HepG2 (cell line): ENCODE results near the gene RABGAP1L. TPM values are rescaled to one million over a fixed set of nuclear protein-coding genes. Genes with fewer than 3 reads are reported as not detected.

Experiments used
- ATAC-seq: fragments of 200-7000 bp; cut with Tn5 transposase; 3 replicates; pipeline ENCODE4 v1.9.1; 2020; ENCODE audit warnings: mild to moderate bottlenecking, moderate library complexity
- BruUV-seq: library from RNA; stranded (reverse); fragments of 400-500 nt; replicated peaks from 2 replicates; lab custom pipeline; 2021; lab: Mats Ljungman, UMichigan
- CTCF ChIA-PET: fragments of 300-600 bp; formaldehyde crosslinking; extraction: SDS; loops from one replicate; lab custom pipeline; 2021; ENCODE audit warnings: low total read pairs, inconsistent platforms, low intra/inter-chr PET ratio; lab: Yijun Ruan, JAX
- POLR2A ChIA-PET: fragments of 350-600 bp; sonication (Branson Sonifier 250); formaldehyde crosslinking; loops from one replicate; lab custom pipeline; 2020; ENCODE audit warnings: antibody characterized with exemption, inconsistent platforms; lab: Yijun Ruan, JAX
- DNase-seq: peaks from one replicate; pipeline ENCODE4 v3.0.0-alpha.2; 2015; ENCODE audit warnings: low spot score
- FAIRE-seq: peaks from 3 replicates; lab custom pipeline; 2011; peaks lifted over from hg19 to GRCh38; lab: Jason Lieb, UNC
- H2AFZ ChIP-seq: one replicate; pipeline ENCODE4 v1.6.1; 2011; ENCODE audit warnings: low read length, inconsistent platforms
- H3K27ac ChIP-seq: fragments of 300-600 bp; 3 replicates; pipeline ENCODE4 v1.8.0; 2011; ENCODE audit warnings: mixed run types, mild to moderate bottlenecking, mixed read lengths, low read length, inconsistent platforms; ENCODE audit not compliant: insufficient read depth; ENCODE audit errors: extremely low read length
- H3K27me3 ChIP-seq, 2 experiments: fragments of 200-600 bp in 1 of 2; 2 replicates in 1 of 2; 3 replicates in 1 of 2; pipeline versions ENCODE4 v1.6.0 to v1.8.0; 2011; ENCODE audit warnings: low read length in 2 of 2, mild to moderate bottlenecking in 2 of 2, moderate library complexity in 2 of 2, inconsistent platforms in 1 of 2; ENCODE audit not compliant: insufficient read depth in 2 of 2, control insufficient read depth in 1 of 2
- H3K36me3 ChIP-seq, 2 experiments: fragments of 200-600 bp in 1 of 2; replicated peaks in 1 of 2; 2 replicates in 1 of 2; 3 replicates in 1 of 2; pipeline versions ENCODE4 v1.5.1 to v1.8.0; 2011; ENCODE audit warnings: low read length in 2 of 2, inconsistent platforms in 1 of 2; ENCODE audit not compliant: insufficient read depth in 2 of 2, control insufficient read depth in 1 of 2
- H3K4me1 ChIP-seq: 2 replicates; pipeline ENCODE4 v1.5.1; 2012; ENCODE audit warnings: low read length, inconsistent platforms; ENCODE audit not compliant: insufficient read depth
- H3K4me2 ChIP-seq: 2 replicates; pipeline ENCODE4 v1.6.0; 2011; ENCODE audit warnings: low read depth, low read length, inconsistent platforms
- H3K4me3 ChIP-seq, 3 experiments: fragments of 200-600 bp in 1 of 3; sonication (generic), shearing (Covaris generic) in 1 of 3; replicated peaks in 1 of 3; 2 replicates each; pipeline ENCODE4 v1.5.1; 2011 to 2016; ENCODE audit warnings: low read length in 3 of 3, inconsistent platforms in 2 of 3, low read depth in 2 of 3, mild to moderate bottlenecking in 2 of 3, control low read depth in 1 of 3, mixed read lengths in 1 of 3; ENCODE audit not compliant: insufficient read depth in 1 of 3
- H3K79me2 ChIP-seq: one replicate; pipeline ENCODE4 v1.6.1; 2011; ENCODE audit warnings: low read length, inconsistent platforms; ENCODE audit not compliant: insufficient read depth
- H3K9ac ChIP-seq: 2 replicates; pipeline ENCODE4 v1.6.0; 2011; ENCODE audit warnings: mild to moderate bottlenecking, low read depth, low read length, inconsistent platforms; ENCODE audit not compliant: insufficient read depth
- H3K9me3 ChIP-seq: 2 replicates; pipeline ENCODE4 v1.5.1; 2012; ENCODE audit warnings: mild to moderate bottlenecking, low read length
- H4K20me1 ChIP-seq: 2 replicates; pipeline ENCODE4 v1.6.0; 2011; ENCODE audit warnings: inconsistent platforms, mild to moderate bottlenecking, low read length, moderate library complexity; ENCODE audit not compliant: insufficient read depth
- HES4 ChIP-seq: sonication (generic); formaldehyde crosslinking; IDR thresholded peaks from 2 replicates; pipeline ENCODE4 v1.9.0; 2021; ENCODE audit warnings: mild to moderate bottlenecking, missing genetic modification reagents, borderline replicate concordance
- KDM5A ChIP-seq: fragments of 200-600 bp; sonication (generic); IDR thresholded peaks from 2 replicates; pipeline ENCODE4 v1.7.0; 2018; ENCODE audit warnings: antibody characterized with exemption, mild to moderate bottlenecking, low read length, borderline replicate concordance
- THAP9 ChIP-seq: sonication (generic); formaldehyde crosslinking; IDR thresholded peaks from 2 replicates; pipeline ENCODE4; 2020; ENCODE audit warnings: missing genetic modification reagents, mild to moderate bottlenecking, borderline replicate concordance
- ZBTB37 ChIP-seq: sonication (generic); formaldehyde crosslinking; IDR thresholded peaks from 2 replicates; pipeline ENCODE4 v1.4.0; 2020; ENCODE audit warnings: mild to moderate bottlenecking, missing genetic modification reagents
- ZNF607 ChIP-seq: sonication (generic); formaldehyde crosslinking; IDR thresholded peaks from 2 replicates; pipeline ENCODE4 v1.5.1; 2020; ENCODE audit warnings: missing genetic modification reagents, mild to moderate bottlenecking, borderline replicate concordance
- WGBS: methylation state at CpG from one replicate; pipeline ENCODE4 v1.1.6; 2017; ENCODE audit warnings: low lambda C conversion rate; 5-methylcytosine and 5-hydroxymethylcytosine counted together
- in situ Hi-C: cut with HindIII; loops from 2 replicates; pipeline ENCODE4 v1.10.0; 2017; ENCODE audit warnings: low pct_unique_long_range_greater_than_20kb; ENCODE audit not compliant: extremely low pct_ligation_motif_present
- intact Hi-C: fragments of 100-400 bp; cut with micrococcal nuclease; formaldehyde crosslinking; loops from one replicate; pipeline ENCODE4 v1.10.0; 2022; ENCODE audit not compliant: unreplicated experiment
- polyA plus RNA-seq, 8 experiments: library from polyadenylated mRNA; depleted of rRNA in 3 of 8; stranded (reverse) in 7 of 8; unstranded in 1 of 8; fragments of >200 nt; fragmentation: Illumina TruSeq in 4 of 8; extraction: Trizol in 4 of 8; gene quantifications; 2 replicates each; pipeline versions ENCODE4 v1.2.1 to v1.2.3, GENCODE V29; 2011 to 2016; ENCODE audit warnings: low read depth in 4 of 8, missing spikeins in 1 of 8, mixed read lengths in 1 of 8; ENCODE audit not compliant: insufficient read depth in 1 of 8
- total RNA-seq, 5 experiments: library from RNA; depleted of rRNA; stranded (reverse); fragments of >200 nt; fragmentation: Illumina TruSeq; extraction: Trizol; gene quantifications; 2 replicates each; pipeline ENCODE4 v1.2.3, GENCODE V29; 2016; ENCODE audit warnings: low read depth in 1 of 5

The RABGAP1L gene
- total and polyA plus RNA-seq, 2 of the 13 experiments (the other 11 are each of a cell fraction or from before 2014, with no cell fraction given) = 7.9 to 22.6 TPM

GRCh38 chr1:174358344-174358743 is 199.0 kb downstream of the RABGAP1L start:
- Histone ChIP-seq H3K4me3 (no peak overlapping the region), H4K20me1 (no peaks in the 10 kb centered on the region), H3K9ac (no peak overlapping the region), H3K27ac (no peak overlapping the region), H3K4me2 (no peak overlapping the region), H3K36me3 (no peaks in the 10 kb centered on the region), H3K9me3 (no peaks in the 10 kb centered on the region), H2AFZ (no peak overlapping the region), H3K4me1 (no peaks in the 10 kb centered on the region)
- BruUV-seq = no TSS peak
- POLR2A ChIA-PET = no interaction called here
- intact Hi-C loops = no loop called here
- CTCF ChIA-PET = no interaction called here
- FAIRE-seq (no peak), ATAC-seq (no peak), DNase-seq (no peak)
- WGBS = 96% methylated on average over 3 of the region's 3 CpGs
- in situ Hi-C loops = no loop called here
- TF ChIP-seq ZBTB37 (CRISPR knock-in tag) (no peak), HES4 (CRISPR knock-in tag) (no peak), ZNF607 (CRISPR knock-in tag) (no peak), THAP9 (CRISPR knock-in tag) (no peak), KDM5A (no peak)
- TF ChIP-seq, all 625 proteins: peak for 0
- no peaks in the 10 kb centered on the region for H3K27me3 ChIP-seq
- H3K79me2 ChIP-seq = no peaks in the 10 kb centered on the region
